Type B pancreatic cell (in vitro differentiated cells): ENCODE results near the gene RACK1. TPM values are rescaled to one million over a fixed set of nuclear protein-coding genes. Genes with fewer than 3 reads are reported as not detected.

Experiments
- DNase-seq: peaks from one replicate; pipeline ENCODE4 v3.0.0; 2021; ENCODE audit warnings: mixed read lengths; ENCODE audit not compliant: unreplicated experiment; ENCODE audit errors: extremely low spot score
- H3K27ac Mint-ChIP-seq: 2 replicates; pipeline ENCODE4 v1.8.0; 2021; ENCODE audit warnings: mild to moderate bottlenecking, mixed read lengths
- H3K27me3 Mint-ChIP-seq: 2 replicates; pipeline ENCODE4 v1.8.0; 2021; ENCODE audit warnings: mixed read lengths
- H3K36me3 Mint-ChIP-seq: 2 replicates; pipeline ENCODE4 v1.8.0; 2021; ENCODE audit warnings: mixed read lengths
- H3K4me1 Mint-ChIP-seq: one replicate; pipeline ENCODE4 v1.8.0; 2021; ENCODE audit warnings: mixed read lengths; ENCODE audit not compliant: unreplicated experiment
- H3K4me3 Mint-ChIP-seq: 2 replicates; pipeline ENCODE4 v1.8.0; 2021; ENCODE audit warnings: mild to moderate bottlenecking, mixed read lengths
- H3K9me3 Mint-ChIP-seq: 2 replicates; pipeline ENCODE4 v1.8.0; 2021; ENCODE audit warnings: mixed read lengths
- CTCF ChIP-seq: fragments of 200-600 bp; sonication (generic); conservative IDR thresholded peaks from 2 replicates; pipeline ENCODE4 v1.5.0; 2021; ENCODE audit warnings: antibody characterized with exemption, mild to moderate bottlenecking
- total RNA-seq: library from RNA; stranded (reverse); gene quantifications from 2 replicates; pipeline ENCODE4 v1.2.1, GENCODE V29; 2021; ENCODE audit warnings: low replicate concordance

Gene RACK1
- total RNA-seq, 1 donor from 2014 or later = 2,055 TPM

GRCh38 chr5:181198106-181198685 is 45.5 kb downstream of the RACK1 start:
- Mint-ChIP-seq H3K27ac (no peak overlapping the region), H3K4me3 (no peak overlapping the region)

GRCh38 chr5:181197326-181197951 is 46.3 kb downstream of the RACK1 start:
- Mint-ChIP-seq H3K9me3 (no peaks in the 10 kb centered on the region), H3K27me3 (peaks cover 45% of the 10 kb centered on the region), H3K4me1 (peaks cover 4% of the 10 kb centered on the region), H3K27ac (no peak overlapping the region), H3K36me3 (no peaks in the 10 kb centered on the region), H3K4me3 (no peak overlapping the region)
- DNase-seq = no peak
- TF ChIP-seq CTCF = no peak

More at GRCh38 chr5:181198106-181198685, 45.5 kb downstream of the RACK1 start:
- Mint-ChIP-seq H3K27me3 (peaks cover 51% of the 10 kb centered on the region), H3K36me3 (no peaks in the 10 kb centered on the region), H3K9me3 (no peaks in the 10 kb centered on the region), H3K4me1 (no peaks in the 10 kb centered on the region)
- no peak for DNase-seq
- no peak for TF ChIP-seq CTCF

DNA sequence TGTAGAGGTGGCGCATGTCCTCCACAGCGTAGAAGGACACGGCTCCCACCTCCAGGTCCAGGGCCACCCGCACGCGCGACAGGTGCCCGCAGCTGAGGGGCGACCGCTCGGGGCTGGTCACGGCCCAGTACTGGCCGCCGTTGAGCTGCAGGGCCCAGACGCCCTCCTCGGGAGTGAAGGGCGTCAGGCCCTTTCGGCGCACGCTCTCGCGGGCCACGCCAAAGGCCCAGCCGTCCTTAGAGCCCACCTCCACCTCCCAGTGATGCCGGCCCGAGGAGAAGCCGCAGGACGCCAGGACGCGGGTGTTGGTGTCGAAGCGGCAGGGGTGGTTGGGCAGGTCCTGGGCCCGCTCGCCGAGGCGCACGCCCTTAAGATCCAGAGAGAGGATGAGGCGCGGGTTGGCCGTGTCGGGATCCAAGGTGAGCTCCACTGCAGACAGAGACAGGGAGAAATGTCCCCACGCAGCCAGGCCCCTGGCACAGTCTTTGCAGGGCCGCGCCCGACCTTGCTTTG is 48.4 kb downstream of the RACK1 start:
- no peaks in the 10 kb centered on the region for H3K9me3 Mint-ChIP-seq
- H3K27ac Mint-ChIP-seq = no peak overlapping the region
- no peak for DNase-seq
- H3K4me3 Mint-ChIP-seq = no peak overlapping the region
- H3K27me3 Mint-ChIP-seq = peaks cover 36% of the 10 kb centered on the region
- H3K36me3 Mint-ChIP-seq = peaks cover 3% of the 10 kb centered on the region
- H3K4me1 Mint-ChIP-seq = peaks cover 9% of the 10 kb centered on the region
- TF ChIP-seq CTCF = no peak

DNA sequence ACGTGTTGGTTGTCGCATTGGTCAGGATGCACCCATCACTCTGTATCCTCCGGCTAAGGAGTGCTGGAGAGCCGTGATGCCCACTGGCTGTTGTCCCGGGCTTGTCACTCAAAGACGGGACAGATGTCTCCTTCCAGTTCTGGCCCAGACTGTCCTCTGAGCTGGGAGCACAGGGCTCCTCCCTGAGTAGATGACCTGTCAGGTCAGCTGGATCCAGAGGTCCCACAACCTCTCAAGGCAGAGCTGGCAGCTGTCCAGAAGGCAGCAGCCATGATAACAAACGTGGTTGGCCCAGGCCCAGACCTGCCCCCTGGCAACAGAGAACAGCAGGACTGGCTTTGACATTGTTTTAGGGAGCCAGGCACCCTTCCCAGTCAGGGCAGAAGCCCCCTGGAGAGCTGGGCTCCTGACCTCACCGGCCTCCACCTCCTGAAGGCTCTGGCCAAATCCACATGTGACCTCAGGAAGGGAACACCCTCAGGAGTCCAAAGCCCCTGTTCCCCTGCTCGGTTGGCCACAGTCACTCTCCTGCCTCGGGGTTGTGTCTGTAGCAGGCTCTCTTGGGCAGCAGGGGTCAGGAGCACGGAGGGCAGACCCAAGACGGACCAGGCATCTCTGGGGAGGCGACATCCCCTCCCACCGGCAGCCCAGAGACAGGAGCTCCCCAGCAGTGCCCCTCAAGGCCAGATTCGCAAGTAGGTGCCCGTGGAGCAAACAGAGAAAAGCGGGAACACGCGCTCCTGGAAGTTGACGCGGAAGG is 49.0 kb downstream of the RACK1 start:
- Mint-ChIP-seq H3K9me3 (no peaks in the 10 kb centered on the region), H3K27ac (no peak overlapping the region), H3K4me3 (no peak overlapping the region), H3K36me3 (peaks cover 3% of the 10 kb centered on the region), H3K27me3 (peaks cover 30% of the 10 kb centered on the region), H3K4me1 (peaks cover 9% of the 10 kb centered on the region)
- DNase-seq = no peak
- no peak for TF ChIP-seq CTCF

- Mint-ChIP-seq H3K27ac (no peak overlapping the region), H3K36me3 (peaks cover 4% of the 10 kb centered on the region), H3K4me3 (peak overlapping the region; percentile 97), H3K9me3 (no peaks in the 10 kb centered on the region), H3K4me1 (peaks cover 9% of the 10 kb centered on the region), H3K27me3 (peaks cover 26% of the 10 kb centered on the region)
- no peak for DNase-seq
- no peak for TF ChIP-seq CTCF
These were observed 50.0 kb downstream of the RACK1 start for GRCh38 chr5:181193656-181194055.
